Kidney (tissue), 14 donors: ENCODE results near the gene SPA17. TPM values are rescaled to one million over a fixed set of nuclear protein-coding genes. Genes with fewer than 3 reads are reported as not detected.

Source experiments
- DNase-seq, 5 donors: peaks; one replicate each; pipeline ENCODE4 v3.0.0-alpha.2; 2013 to 2020
- FAIRE-seq: peaks from 2 replicates; lab custom pipeline; 2012; peaks lifted over from hg19 to GRCh38; lab: Jason Lieb, UNC
- H3K27ac ChIP-seq, 2 donors: one replicate each; pipeline ENCODE4 v1.7.0; 2013; ENCODE audit warnings: low read depth in 2 of 2, low read length in 2 of 2, inconsistent platforms in 1 of 2
- H3K27me3 ChIP-seq: one replicate; pipeline ENCODE4 v1.7.1; 2013; ENCODE audit warnings: low read length, inconsistent platforms; ENCODE audit not compliant: control insufficient read depth, insufficient read depth
- H3K36me3 ChIP-seq, 3 donors: one replicate each; pipeline versions ENCODE4 v1.7.0 to v1.7.1; 2013; ENCODE audit warnings: low read length in 3 of 3, control low read depth in 1 of 3, inconsistent platforms in 1 of 3; ENCODE audit not compliant: insufficient read depth in 3 of 3, control insufficient read depth in 2 of 3
- H3K4me1 ChIP-seq, 3 donors: one replicate each; pipeline versions ENCODE4 v1.7.0 to v1.7.1; 2013; ENCODE audit warnings: low read length in 3 of 3, inconsistent platforms in 1 of 3, low read depth in 1 of 3; ENCODE audit not compliant: control insufficient read depth in 2 of 3, insufficient read depth in 2 of 3
- H3K4me3 ChIP-seq, 3 donors: one replicate each; pipeline versions ENCODE4 v1.7.0 to v1.8.1; 2013; ENCODE audit warnings: low read length in 3 of 3, control low read depth in 1 of 3, inconsistent platforms in 1 of 3
- H3K9ac ChIP-seq, 3 donors: one replicate each; pipeline versions ENCODE4 v1.7.0 to v1.7.1; 2013; ENCODE audit warnings: low read length in 3 of 3, control low read depth in 1 of 3, inconsistent platforms in 1 of 3
- H3K9me3 ChIP-seq, 3 donors: one replicate each; pipeline versions ENCODE4 v1.7.0 to v1.7.1; 2013; ENCODE audit warnings: low read length in 3 of 3, control low read depth in 1 of 3, inconsistent platforms in 1 of 3; ENCODE audit not compliant: control insufficient read depth in 2 of 3, insufficient read depth in 1 of 3
- CTCF ChIP-seq: IDR thresholded peaks from 3 replicates; pipeline ENCODE4 v1.5.1; 2012; ENCODE audit warnings: mild to moderate bottlenecking, moderate library complexity, borderline replicate concordance; ENCODE audit not compliant: insufficient read depth; ENCODE audit errors: extremely low read depth
- intact Hi-C: fragments of 100-400 bp; cut with DNase I; formaldehyde crosslinking; loops from one replicate; pipeline ENCODE4 v1.11.1; 2022
- polyA plus RNA-seq: library from polyadenylated mRNA; stranded (reverse); fragments of 350-450 nt; fragmentation: Illumina TruSeq; extraction: RNeasy Lipid Tissue Mini Kit (QIAGEN cat#74804); gene quantifications from one replicate; pipeline ENCODE4 v1.2.3, GENCODE V29; 2014; ENCODE audit warnings: low read depth, low replicate concordance; ENCODE audit not compliant: insufficient read depth
- total RNA-seq: library from RNA; stranded (reverse); fragmentation: NEBNext Ultra II Directional; extraction: Animal tissue kit (Norgen Biotek cat#: 25700); gene quantifications from one replicate; pipeline ENCODE4 v1.2.1, GENCODE V29; 2021
- donor health status: control.
- donor health status: control.
- donor health status: control.
- donor health status: control.
- donor health status: control.
- donor health status: DM: yes; HTN: yes; CAD: no.
- donor health status: Normal renal cell carcinoma (clear cell type).

The SPA17 gene
- total and polyA plus RNA-seq, 2 donors from 2014 or later: 10.7 to 23.7 TPM

DNA sequence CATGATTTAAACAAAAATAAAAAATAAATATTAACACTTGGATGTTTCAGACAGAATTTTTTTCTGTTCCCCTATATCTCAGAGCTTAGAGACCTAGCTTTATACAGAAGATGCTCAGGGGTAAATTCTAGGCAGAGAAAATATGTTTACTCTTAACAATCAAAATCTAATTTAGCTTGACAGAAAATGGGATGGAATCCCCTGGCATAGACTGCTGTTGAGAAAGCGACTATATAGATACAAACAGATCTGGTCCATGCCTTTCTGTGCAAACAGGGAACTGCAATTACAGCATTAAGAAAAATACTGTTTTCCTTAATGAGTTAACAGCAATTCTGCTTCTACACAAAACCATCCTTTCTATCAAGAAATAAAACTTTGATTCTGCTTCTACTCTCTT lies 14.7 kb upstream of the SPA17 start:
- Histone ChIP-seq H3K27me3 (no peaks in the 10 kb centered on the region), H3K27ac (no peak overlapping the region), H3K9me3 (no peaks in the 10 kb centered on the region), H3K36me3 (peaks cover 0 to 3% (median 3%) of the 10 kb centered on the region in 3 donors), H3K4me3 (no peak overlapping the region), H3K9ac (no peak overlapping the region), H3K4me1 (no peaks in the 10 kb centered on the region)
- no peak for FAIRE-seq
- no peak for TF ChIP-seq CTCF
- intact Hi-C loops: no loop called here
- no peak for DNase-seq

GRCh38 chr11:124661553-124661952 lies 12.2 kb upstream of the SPA17 start:
- no peak overlapping the region for H3K27ac ChIP-seq
- no peaks in the 10 kb centered on the region for H3K9me3 ChIP-seq
- peaks cover 0 to 6% (median 3%) of the 10 kb centered on the region in 3 donors for H3K36me3 ChIP-seq
- FAIRE-seq (no peak), DNase-seq (no peak)
- H3K4me3 ChIP-seq: no peak overlapping the region
- no peak for TF ChIP-seq CTCF
- no peaks in the 10 kb centered on the region for H3K4me1 ChIP-seq
- intact Hi-C loops: loop anchor here (10.0 kb wide), 1 partner anchor 173 kb away; no protein-coding TSS in a partner anchor
- no peak overlapping the region for H3K9ac ChIP-seq
- no peaks in the 10 kb centered on the region for H3K27me3 ChIP-seq

DNA sequence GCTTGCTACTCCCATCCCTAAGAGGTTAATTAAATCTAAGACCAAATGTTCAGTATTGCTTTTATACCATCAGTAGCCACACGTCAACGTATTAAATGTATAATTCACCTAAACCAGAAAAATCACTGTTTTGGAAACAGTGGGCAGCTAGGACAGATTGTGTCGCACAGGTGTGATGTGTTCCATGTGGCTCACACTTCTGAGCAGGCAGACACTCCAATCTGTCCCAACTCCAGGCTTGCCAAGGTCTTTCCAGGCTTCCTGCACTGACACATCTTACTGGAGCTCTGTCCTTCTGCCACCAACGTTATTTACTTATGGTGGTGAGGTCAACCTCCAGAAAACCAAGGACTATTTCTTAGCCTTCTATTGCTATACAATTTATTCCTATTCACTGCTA lies 11.6 kb upstream of the SPA17 start:
- H3K9me3 ChIP-seq: no peaks in the 10 kb centered on the region
- DNase-seq: no peak
- FAIRE-seq: no peak
- peaks cover 0 to 7% (median under 1%) of the 10 kb centered on the region in 3 donors for H3K36me3 ChIP-seq
- intact Hi-C loops: loop anchor here (10.0 kb wide), 1 partner anchor 173 kb away; no protein-coding TSS in a partner anchor
- no peak overlapping the region for H3K9ac ChIP-seq
- H3K4me1 ChIP-seq: no peaks in the 10 kb centered on the region
- no peak overlapping the region for H3K27ac ChIP-seq
- H3K27me3 ChIP-seq: no peaks in the 10 kb centered on the region
- no peak for TF ChIP-seq CTCF
- no peak overlapping the region for H3K4me3 ChIP-seq

- no peak overlapping the region for H3K9ac ChIP-seq
- TF ChIP-seq CTCF: no peak
- intact Hi-C loops: loop anchor here (10.0 kb wide), 1 partner anchor 171 kb away; no protein-coding TSS in a partner anchor
- H3K27me3 ChIP-seq: no peaks in the 10 kb centered on the region
- no peak overlapping the region for H3K4me3 ChIP-seq
- no peak for DNase-seq
- H3K36me3 ChIP-seq: peaks cover 0 to 8% (median 7%) of the 10 kb centered on the region in 3 donors
- no peak overlapping the region for H3K27ac ChIP-seq
- no peaks in the 10 kb centered on the region for H3K9me3 ChIP-seq
- no peaks in the 10 kb centered on the region for H3K4me1 ChIP-seq
- FAIRE-seq: no peak
Measured at GRCh38 chr11:124663861-124664260, 9.8 kb upstream of the SPA17 start.
